Raji (cell line): ENCODE measurements around the gene ADCY5.

Source experiments
- POLR2A ChIP-seq: IDR thresholded peaks from 2 replicates; pipeline ENCODE4 v1.6.1; 2011; ENCODE audit warnings: low read depth, low read length, control low read depth; ENCODE audit not compliant: insufficient read depth

Gene ADCY5

GRCh38 chr3:123379041-123379830, 69.7 kb downstream of the ADCY5 start:
- TF ChIP-seq POLR2A: no peak

- no peak for TF ChIP-seq POLR2A
Observed at GRCh38 chr3:123378409-123378915, 70.4 kb downstream of the ADCY5 start.

- no peak for TF ChIP-seq POLR2A
Observed at GRCh38 chr3:123377243-123377740, 71.6 kb downstream of the ADCY5 start.

- TF ChIP-seq POLR2A: no peak
Observed at GRCh38 chr3:123376451-123377242, 72.2 kb downstream of the ADCY5 start.

- no peak for TF ChIP-seq POLR2A
Observed at GRCh38 chr3:123375014-123375940, 73.6 kb downstream of the ADCY5 start.

GRCh38 chr3:123374016-123374415, 74.9 kb downstream of the ADCY5 start:
- TF ChIP-seq POLR2A: no peak

- TF ChIP-seq POLR2A: no peak
Observed at GRCh38 chr3:123373474-123373987, 75.4 kb downstream of the ADCY5 start.

- TF ChIP-seq POLR2A: no peak
Observed at GRCh38 chr3:123372686-123373473, 76.0 kb downstream of the ADCY5 start.

- no peak for TF ChIP-seq POLR2A
Observed at GRCh38 chr3:123371859-123372685, 76.8 kb downstream of the ADCY5 start.

GRCh38 chr3:123371426-123371825, 77.5 kb downstream of the ADCY5 start:
- no peak for TF ChIP-seq POLR2A

GRCh38 chr3:123370819-123371218, 78.1 kb downstream of the ADCY5 start:
- TF ChIP-seq POLR2A: no peak

- no peak for TF ChIP-seq POLR2A
Observed at GRCh38 chr3:123369085-123369484, 79.8 kb downstream of the ADCY5 start.

- TF ChIP-seq POLR2A: no peak
Observed at GRCh38 chr3:123367467-123368154, 81.3 kb downstream of the ADCY5 start.
